KMS-11 (cell line): ENCODE data around the gene OTOP2.

Source experiments
- H2AFZ ChIP-seq: fragments of 200-600 bp; sonication (generic); 2 replicates; pipeline ENCODE4 v1.6.1; 2016; ENCODE audit warnings: antibody characterized with exemption, mixed run types, low read depth
- H3K27ac ChIP-seq: fragments of 200-600 bp; sonication (generic); 2 replicates; pipeline ENCODE4 v1.6.1; 2016; ENCODE audit warnings: mild to moderate bottlenecking, mixed run types
- H3K27me3 ChIP-seq: fragments of 200-600 bp; sonication (generic); 2 replicates; pipeline ENCODE4 v1.6.1; 2017; ENCODE audit warnings: mild to moderate bottlenecking, low read depth, mixed run types, moderate library complexity; ENCODE audit not compliant: insufficient read depth
- H3K36me3 ChIP-seq: fragments of 200-600 bp; sonication (generic); 2 replicates; pipeline ENCODE4 v1.6.1; 2017; ENCODE audit warnings: mild to moderate bottlenecking, mixed run types; ENCODE audit not compliant: insufficient read depth
- H3K4me1 ChIP-seq: fragments of 200-600 bp; sonication (generic); 2 replicates; pipeline ENCODE4 v1.6.1; 2016; ENCODE audit warnings: mild to moderate bottlenecking, low read depth, mixed run types; ENCODE audit not compliant: poor library complexity, severe bottlenecking
- H3K4me2 ChIP-seq: fragments of 200-600 bp; sonication (generic); 2 replicates; pipeline ENCODE4 v1.7.0; 2016; ENCODE audit warnings: mild to moderate bottlenecking, mixed run types
- H3K4me3 ChIP-seq: fragments of 200-600 bp; sonication (generic); IDR thresholded peaks from 2 replicates; pipeline ENCODE4 v1.6.1; 2017; ENCODE audit warnings: low read depth, low read length, mixed read lengths; ENCODE audit not compliant: insufficient read depth
- H3K79me2 ChIP-seq: fragments of 200-600 bp; sonication (generic); 2 replicates; pipeline ENCODE4 v1.6.1; 2016; ENCODE audit warnings: low read depth, mixed run types; ENCODE audit not compliant: insufficient read depth
- H3K9ac ChIP-seq: fragments of 200-600 bp; sonication (generic); 2 replicates; pipeline ENCODE4 v1.6.1; 2016; ENCODE audit warnings: mild to moderate bottlenecking, mixed run types
- H4K20me1 ChIP-seq: fragments of 200-600 bp; sonication (generic); 2 replicates; pipeline ENCODE4 v1.6.1; 2016; ENCODE audit warnings: mild to moderate bottlenecking, mixed run types; ENCODE audit not compliant: insufficient read depth
- CTCF ChIP-seq: fragments of 200-600 bp; sonication (generic); conservative IDR thresholded peaks from 2 replicates; pipeline ENCODE4 v1.6.1; 2017; ENCODE audit warnings: low read depth, mild to moderate bottlenecking, antibody characterized with exemption, low read length, moderate library complexity, mixed read lengths

OTOP2 gene

GRCh38 chr17:74882517-74883240 is 41.4 kb upstream of the OTOP2 start:
- Histone ChIP-seq H3K4me3 (no peak overlapping the region), H3K4me2 (no peak overlapping the region), H3K36me3 (no peaks in the 10 kb centered on the region), H3K27ac (no peak overlapping the region), H3K79me2 (no peaks in the 10 kb centered on the region), H3K9ac (no peak overlapping the region), H3K4me1 (no peaks in the 10 kb centered on the region), H3K27me3 (peaks cover 78% of the 10 kb centered on the region), H2AFZ (no peak overlapping the region), H4K20me1 (no peaks in the 10 kb centered on the region)
- no peak for TF ChIP-seq CTCF

DNA sequence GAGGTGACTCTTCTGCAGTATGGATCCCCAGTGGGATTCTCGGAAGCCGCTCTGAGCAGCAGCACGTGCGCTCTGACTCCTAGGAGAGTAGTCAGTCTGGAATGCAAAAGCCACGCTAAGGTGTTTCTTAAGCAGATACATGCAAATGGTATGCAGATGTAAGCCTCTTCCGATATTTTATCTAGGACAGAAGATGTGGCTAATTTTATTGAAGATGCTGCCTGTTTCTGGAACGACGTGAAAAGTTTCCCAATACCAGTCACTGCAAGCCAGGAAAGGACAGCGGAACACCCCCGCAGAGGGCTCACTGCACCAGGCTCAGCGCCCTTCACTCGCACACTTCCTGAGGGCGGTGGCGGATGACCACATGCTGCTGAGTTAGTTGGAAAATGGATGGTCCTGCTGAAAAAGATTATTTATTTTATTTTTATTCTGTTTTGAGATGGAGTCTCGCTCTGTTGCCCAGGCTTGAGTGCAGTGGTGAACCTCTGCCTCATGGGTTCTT is 40.8 kb upstream of the OTOP2 start:
- Histone ChIP-seq H3K79me2 (no peaks in the 10 kb centered on the region), H3K4me3 (no peak overlapping the region), H2AFZ (no peak overlapping the region), H3K36me3 (no peaks in the 10 kb centered on the region), H3K4me1 (no peaks in the 10 kb centered on the region), H3K27ac (no peak overlapping the region), H3K4me2 (no peak overlapping the region), H4K20me1 (no peaks in the 10 kb centered on the region), H3K27me3 (peaks cover 83% of the 10 kb centered on the region), H3K9ac (no peak overlapping the region)
- no peak for TF ChIP-seq CTCF

- TF ChIP-seq CTCF = no peak
- no peaks in the 10 kb centered on the region for H3K79me2 ChIP-seq
- H3K9ac ChIP-seq = no peak overlapping the region
- peaks cover 85% of the 10 kb centered on the region for H3K27me3 ChIP-seq
- no peak overlapping the region for H3K4me3 ChIP-seq
- H3K27ac ChIP-seq = no peak overlapping the region
- no peak overlapping the region for H2AFZ ChIP-seq
- H3K4me1 ChIP-seq = no peaks in the 10 kb centered on the region
- H3K4me2 ChIP-seq = no peak overlapping the region
- no peaks in the 10 kb centered on the region for H4K20me1 ChIP-seq
- H3K36me3 ChIP-seq = no peaks in the 10 kb centered on the region
Measured at GRCh38 chr17:74888469-74888868, 35.6 kb upstream of the OTOP2 start.

GRCh38 chr17:74890554-74890953 is 33.5 kb upstream of the OTOP2 start:
- H3K9ac ChIP-seq = no peak overlapping the region
- no peak overlapping the region for H3K4me2 ChIP-seq
- TF ChIP-seq CTCF = no peak
- H3K4me1 ChIP-seq = no peaks in the 10 kb centered on the region
- H3K27ac ChIP-seq = no peak overlapping the region
- no peaks in the 10 kb centered on the region for H3K79me2 ChIP-seq
- H3K36me3 ChIP-seq = no peaks in the 10 kb centered on the region
- H3K27me3 ChIP-seq = peaks cover 85% of the 10 kb centered on the region
- no peaks in the 10 kb centered on the region for H4K20me1 ChIP-seq
- no peak overlapping the region for H3K4me3 ChIP-seq
- no peak overlapping the region for H2AFZ ChIP-seq
